IPS-18a (cell line): Measurements from ENCODE around the gene ATP8B2.
"Not testable (repeated sequence)": the region's sequence is repeated elsewhere in the genome, so short reads cannot be mapped to it uniquely, and the experiment has no call there.

Experiments
- H3K27ac ChIP-seq: one replicate; pipeline ENCODE4 v1.5.1; 2013; ENCODE audit warnings: low read length
- H3K27me3 ChIP-seq: one replicate; pipeline ENCODE4 v1.6.1; 2013; ENCODE audit warnings: mild to moderate bottlenecking, low read length; ENCODE audit not compliant: control insufficient read depth, insufficient read depth
- H3K36me3 ChIP-seq: one replicate; pipeline ENCODE4 v1.6.1; 2013; ENCODE audit warnings: low read depth, low read length; ENCODE audit not compliant: control insufficient read depth
- H3K4me1 ChIP-seq: one replicate; pipeline ENCODE4 v1.6.1; 2013; ENCODE audit warnings: low read depth, low read length; ENCODE audit not compliant: control insufficient read depth
- H3K4me3 ChIP-seq: one replicate; pipeline ENCODE4 v1.5.1; 2013; ENCODE audit warnings: low read length
- H3K9ac ChIP-seq: one replicate; pipeline ENCODE4 v1.6.1; 2013; ENCODE audit warnings: mild to moderate bottlenecking, low read length, moderate library complexity
- H3K9me3 ChIP-seq: one replicate; pipeline ENCODE4 v1.6.1; 2013; ENCODE audit warnings: low read depth, low read length; ENCODE audit not compliant: control insufficient read depth

The ATP8B2 gene

GRCh38 chr1:154352245-154352580, 26.9 kb downstream of the ATP8B2 start:
- Histone ChIP-seq H3K36me3 (peaks cover 15% of the 10 kb centered on the region), H3K9me3 (no peaks in the 10 kb centered on the region), H3K27ac (no peak overlapping the region), H3K9ac (peak overlapping the region; percentile 37), H3K4me1 (no peaks in the 10 kb centered on the region), H3K27me3 (peaks cover 30% of the 10 kb centered on the region), H3K4me3 (peak overlapping the region; percentile 83)

GRCh38 chr1:154352581-154353459, 27.5 kb downstream of the ATP8B2 start:
- Histone ChIP-seq H3K9ac (peak overlapping the region; percentile 37), H3K4me1 (no peaks in the 10 kb centered on the region), H3K27ac (no peak overlapping the region), H3K9me3 (no peaks in the 10 kb centered on the region), H3K27me3 (peaks cover 30% of the 10 kb centered on the region), H3K4me3 (peak overlapping the region; percentile 83), H3K36me3 (peaks cover 13% of the 10 kb centered on the region)

GRCh38 chr1:154353460-154353904, 28.2 kb downstream of the ATP8B2 start:
- Histone ChIP-seq H3K4me1 (no peaks in the 10 kb centered on the region), H3K36me3 (peaks cover 8% of the 10 kb centered on the region), H3K9ac (no peak overlapping the region), H3K9me3 (no peaks in the 10 kb centered on the region), H3K4me3 (peak overlapping the region; percentile 83), H3K27me3 (peaks cover 30% of the 10 kb centered on the region), H3K27ac (no peak overlapping the region)

GRCh38 chr1:154353966-154354365, 28.6 kb downstream of the ATP8B2 start:
- no peaks in the 10 kb centered on the region for H3K4me1 ChIP-seq
- peaks cover 30% of the 10 kb centered on the region for H3K27me3 ChIP-seq
- peaks cover 7% of the 10 kb centered on the region for H3K36me3 ChIP-seq
- H3K9me3 ChIP-seq = no peaks in the 10 kb centered on the region
- H3K4me3 ChIP-seq = no peak overlapping the region
- no peak overlapping the region for H3K9ac ChIP-seq
- no peak overlapping the region for H3K27ac ChIP-seq

- H3K4me1 ChIP-seq = peaks cover 7% of the 10 kb centered on the region
- H3K27ac ChIP-seq = no peak overlapping the region
- H3K9ac ChIP-seq = no peak overlapping the region
- no peaks in the 10 kb centered on the region for H3K36me3 ChIP-seq
- H3K4me3 ChIP-seq = no peak overlapping the region
- no peaks in the 10 kb centered on the region for H3K9me3 ChIP-seq
- peaks cover 8% of the 10 kb centered on the region for H3K27me3 ChIP-seq
These were observed 33.2 kb downstream of the ATP8B2 start for GRCh38 chr1:154358519-154358918.

- Histone ChIP-seq H3K27ac (no peak overlapping the region), H3K4me3 (no peak overlapping the region), H3K27me3 (no peaks in the 10 kb centered on the region)
These were observed 35.0 kb downstream of the ATP8B2 start for GRCh38 chr1:154360288-154360687.

GRCh38 chr1:154360881-154361280, 35.6 kb downstream of the ATP8B2 start:
- not testable (repeated sequence) for H3K4me1 ChIP-seq, H3K9ac ChIP-seq, H3K27me3 ChIP-seq, H3K4me3 ChIP-seq, H3K9me3 ChIP-seq, H3K36me3 ChIP-seq, H3K27ac ChIP-seq

More at GRCh38 chr1:154360288-154360687, 35.0 kb downstream of the ATP8B2 start:
- H3K4me1 ChIP-seq = peaks cover 7% of the 10 kb centered on the region
- no peaks in the 10 kb centered on the region for H3K9me3 ChIP-seq
- no peaks in the 10 kb centered on the region for H3K36me3 ChIP-seq
- H3K9ac ChIP-seq = no peak overlapping the region

- H3K9me3 ChIP-seq = no peaks in the 10 kb centered on the region
- H3K4me3 ChIP-seq = no peak overlapping the region
- H3K4me1 ChIP-seq = peaks cover 7% of the 10 kb centered on the region
- no peaks in the 10 kb centered on the region for H3K36me3 ChIP-seq
- no peak overlapping the region for H3K27ac ChIP-seq
- H3K27me3 ChIP-seq = no peaks in the 10 kb centered on the region
- no peak overlapping the region for H3K9ac ChIP-seq
These were observed 36.0 kb downstream of the ATP8B2 start for GRCh38 chr1:154361357-154361756.

- no peaks in the 10 kb centered on the region for H3K9me3 ChIP-seq
- no peaks in the 10 kb centered on the region for H3K4me1 ChIP-seq
- no peaks in the 10 kb centered on the region for H3K36me3 ChIP-seq
- H3K27me3 ChIP-seq = no peaks in the 10 kb centered on the region
- H3K9ac ChIP-seq = no peak overlapping the region
- no peak overlapping the region for H3K4me3 ChIP-seq
- H3K27ac ChIP-seq = no peak overlapping the region
These were observed 46.1 kb downstream of the ATP8B2 start for GRCh38 chr1:154371436-154371835.

GRCh38 chr1:154373777-154374357, 48.5 kb downstream of the ATP8B2 start:
- H3K27me3 ChIP-seq = not testable (repeated sequence)

GRCh38 chr1:154379301-154379700, 54.0 kb downstream of the ATP8B2 start:
- Histone ChIP-seq H3K36me3 (no peaks in the 10 kb centered on the region), H3K27ac (no peak overlapping the region), H3K9me3 (no peaks in the 10 kb centered on the region), H3K4me3 (no peak overlapping the region), H3K4me1 (no peaks in the 10 kb centered on the region), H3K9ac (no peak overlapping the region), H3K27me3 (no peaks in the 10 kb centered on the region)

More at GRCh38 chr1:154373777-154374357, 48.5 kb downstream of the ATP8B2 start:
- not testable (repeated sequence) for H3K9ac ChIP-seq, H3K4me3 ChIP-seq, H3K4me1 ChIP-seq, H3K36me3 ChIP-seq, H3K27ac ChIP-seq, H3K9me3 ChIP-seq
